GM20431 (cell line): ENCODE data around the gene BDP1.
"Not testable (repeated sequence)": the region's sequence is repeated elsewhere in the genome, so short reads cannot be mapped to it uniquely, and the experiment has no call there.

Source experiments
- in situ Hi-C: fragments of 300-500 bp; cut with MseI, MboI; formaldehyde crosslinking; loops from one replicate; pipeline ENCODE4 v1.15.0; 2020; ENCODE audit warnings: low sequenced_read_pairs; ENCODE audit not compliant: unreplicated experiment

Gene BDP1

GRCh38 chr5:71564895-71565294 is 109.4 kb downstream of the BDP1 start:
- in situ Hi-C loops: no loop called here

- in situ Hi-C loops: no loop called here
These were observed 114.5 kb downstream of the BDP1 start for GRCh38 chr5:71569748-71570509.

DNA sequence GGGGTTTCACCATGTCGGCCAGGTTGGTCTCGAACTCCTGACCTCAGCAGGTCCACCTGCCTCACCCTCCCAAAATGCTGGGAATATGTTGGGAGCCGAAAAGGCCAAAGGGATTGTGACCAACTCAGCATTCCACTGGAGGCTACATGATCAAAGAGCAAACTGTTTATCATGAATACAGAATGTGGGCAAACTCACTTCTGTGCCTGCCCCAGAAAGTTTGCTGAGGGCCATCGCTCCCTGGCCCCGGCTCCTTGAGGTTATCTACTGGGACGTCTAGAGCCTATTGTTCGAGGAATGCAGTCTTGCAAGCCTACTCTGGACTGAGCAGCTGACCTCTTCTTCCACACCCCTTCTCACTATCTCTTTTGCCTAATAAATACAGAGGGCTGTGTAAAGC is 116.4 kb downstream of the BDP1 start:
- in situ Hi-C loops: not testable (repeated sequence)

- in situ Hi-C loops: no loop called here
These were observed 118.1 kb downstream of the BDP1 start for GRCh38 chr5:71573591-71573990.

GRCh38 chr5:71575588-71575987 is 120.1 kb downstream of the BDP1 start:
- in situ Hi-C loops: not testable (repeated sequence)

GRCh38 chr5:71576241-71576640 is 120.8 kb downstream of the BDP1 start:
- in situ Hi-C loops: no loop called here

DNA sequence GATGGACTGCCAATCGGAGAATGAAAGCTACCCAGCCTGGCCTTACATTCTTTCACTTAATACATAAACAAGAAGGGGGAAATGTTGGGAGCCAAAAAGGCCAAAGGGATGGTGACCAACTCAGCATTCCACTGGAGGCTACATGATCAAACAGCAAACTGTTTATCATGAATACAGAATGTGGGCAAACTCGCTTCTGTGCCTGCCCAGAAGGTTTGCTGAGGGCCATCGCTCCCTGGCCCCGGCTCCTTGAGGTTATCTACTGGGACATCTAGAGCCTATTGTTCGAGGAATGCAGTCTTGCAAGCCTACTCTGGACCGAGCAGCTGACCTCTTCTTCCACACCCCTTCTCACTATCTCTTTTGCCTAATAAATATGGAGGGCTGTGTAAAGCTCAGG is 122.4 kb downstream of the BDP1 start:
- in situ Hi-C loops: not testable (repeated sequence)

GRCh38 chr5:71582945-71583584 is 127.6 kb downstream of the BDP1 start:
- in situ Hi-C loops: no loop called here

- in situ Hi-C loops: no loop called here
These were observed 130.8 kb downstream of the BDP1 start for GRCh38 chr5:71586052-71586940.

- in situ Hi-C loops: no loop called here
These were observed 131.7 kb downstream of the BDP1 start, which contains the start of gene MCCC2 for GRCh38 chr5:71586941-71587765. MCCC2 (plus strand) TSS chr5:71587340; CDS start chr5:71587426, 86 bp downstream.

- in situ Hi-C loops: no loop called here
These were observed 132.5 kb downstream of the BDP1 start for GRCh38 chr5:71587766-71588532.

- in situ Hi-C loops: no loop called here
These were observed 133.1 kb downstream of the BDP1 start for GRCh38 chr5:71588533-71588885.

DNA sequence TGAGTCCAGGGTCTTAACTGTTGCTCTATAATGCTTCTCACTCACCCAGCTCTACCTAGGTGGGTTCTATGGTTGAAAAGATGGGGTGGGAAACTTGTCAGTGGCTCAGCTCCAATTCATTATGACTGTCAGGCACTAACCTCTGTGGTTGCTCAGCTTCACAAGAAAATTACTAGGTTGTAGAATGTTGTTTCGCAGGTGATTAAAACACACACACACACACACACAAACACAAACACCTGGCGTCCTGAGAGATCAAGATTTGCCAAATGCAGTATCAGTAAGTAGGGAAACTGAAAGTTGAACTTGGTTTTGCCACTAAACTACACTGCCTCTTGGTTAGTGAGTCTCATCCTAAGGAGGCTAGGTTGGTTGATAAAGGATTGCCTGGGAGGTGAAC is 134.5 kb downstream of the BDP1 start:
- in situ Hi-C loops: no loop called here

- in situ Hi-C loops: no loop called here
These were observed 135.6 kb downstream of the BDP1 start for GRCh38 chr5:71591100-71591499.

- in situ Hi-C loops: no loop called here
These were observed 140.7 kb downstream of the BDP1 start for GRCh38 chr5:71596169-71596568.

DNA sequence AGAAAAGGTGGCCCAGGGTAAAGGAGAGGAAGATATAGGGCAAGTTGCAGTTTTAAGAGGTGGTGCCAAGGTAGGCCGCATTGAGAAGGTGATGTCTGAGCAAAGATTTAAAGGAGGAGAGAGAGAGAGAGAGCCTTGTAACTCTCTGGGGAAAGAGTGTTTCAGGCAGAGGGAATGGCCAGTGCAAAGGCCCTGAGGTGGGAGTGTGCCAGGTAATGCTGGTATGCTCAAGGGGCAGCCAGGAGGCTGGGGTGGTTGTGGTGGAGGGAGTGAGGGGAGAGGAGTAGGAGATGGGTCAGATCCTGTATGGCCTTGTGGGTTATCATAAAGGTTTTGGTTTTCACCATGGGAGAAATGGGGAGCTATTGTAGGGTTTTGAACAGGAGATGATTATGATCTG is 141.6 kb downstream of the BDP1 start:
- in situ Hi-C loops: no loop called here

DNA sequence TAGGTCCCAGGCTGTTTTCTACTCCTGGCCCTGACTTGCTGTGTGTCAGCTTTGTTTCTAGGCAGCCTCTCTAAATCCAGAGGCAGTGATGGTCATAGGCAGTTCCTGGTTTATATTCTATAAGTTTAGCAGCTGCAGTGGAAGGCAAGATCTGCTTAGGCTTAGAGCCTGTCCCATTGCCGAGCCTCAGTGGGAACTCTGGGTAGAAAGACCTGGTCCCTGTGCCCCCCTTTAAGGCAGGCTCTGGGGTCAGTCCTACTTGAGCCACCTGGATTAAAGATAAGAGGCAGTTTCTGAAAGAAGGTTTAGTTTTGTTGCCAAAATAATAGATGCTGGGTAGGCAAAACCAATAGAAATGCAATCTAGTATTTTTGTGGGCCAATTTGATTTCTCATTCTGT is 145.3 kb downstream of the BDP1 start:
- in situ Hi-C loops: no loop called here

DNA sequence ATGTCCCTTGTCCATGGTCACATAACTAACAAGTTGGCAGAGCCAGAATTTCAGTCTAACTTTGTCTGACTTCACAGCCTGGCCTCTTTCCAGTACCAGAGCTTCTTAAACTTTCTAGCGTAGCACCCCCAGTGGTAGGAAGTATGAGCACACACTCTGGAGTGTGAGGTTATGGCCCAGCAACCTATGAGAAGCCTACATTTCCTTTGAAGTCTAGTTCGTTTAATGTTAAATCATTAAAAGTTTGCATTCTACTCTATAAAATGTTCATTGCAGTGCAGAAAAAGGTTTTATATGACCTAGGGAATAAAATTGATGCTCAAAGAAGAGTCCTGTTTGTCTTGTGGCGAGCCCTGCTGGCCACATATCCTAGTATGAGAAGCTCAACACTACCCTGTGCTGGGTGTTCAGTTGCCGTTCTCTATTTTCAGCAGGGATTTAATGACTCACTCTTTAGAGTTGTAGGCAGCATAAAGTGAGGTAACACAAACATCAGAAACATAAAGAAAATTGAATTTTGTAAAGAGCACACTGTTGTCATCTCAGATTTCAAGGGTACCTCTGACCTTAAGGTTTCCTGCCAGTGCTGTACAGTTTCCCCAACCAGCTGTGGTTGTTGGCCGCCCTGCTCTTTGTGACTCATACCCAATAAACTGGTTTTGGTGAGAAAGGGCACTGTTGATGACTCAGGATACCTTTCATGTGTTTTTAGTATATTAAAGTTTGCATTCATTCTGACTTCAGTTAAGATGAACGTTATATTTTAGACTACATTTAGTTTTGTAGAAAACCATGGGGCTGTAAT is 146.0 kb downstream of the BDP1 start:
- in situ Hi-C loops: no loop called here
